ENCODE data around the gene MON2. TPM values are rescaled to one million over a fixed set of nuclear protein-coding genes. Genes with fewer than 3 reads are reported as not detected.

MON2 gene
- total and polyA plus RNA-seq, 10 of the 15 experiments (the other 5 are each of a cell fraction or from before 2014, with no cell fraction given): 5.4 to 34.3 (median 23.4) TPM

- TF ChIP-seq E4F1 (IDR thresholded peaks at IDR 0.05; ENCODE audit: borderline replicate concordance, partially characterized antibody) (no peak), SIN3A (IDR thresholded peaks at IDR 0.05; ENCODE audit: low read depth, low read length) (no peak), ZSCAN29 (IDR thresholded peaks at IDR 0.05) (no peak), BRCA1 (IDR thresholded peaks at IDR 0.05; ENCODE audit: low read depth, low read length) (no peak), E2F8 (IDR thresholded peaks at IDR 0.05; ENCODE audit: low read depth, partially characterized antibody) (no peak), USF1 (IDR thresholded peaks at IDR 0.05; ENCODE audit: borderline replicate concordance, extremely low read length, insufficient read depth, low read depth, low read length) (no peak)
Observed at GRCh38 chr12:62446754-62447452, 19.7 kb upstream of the MON2 start (continued).
